Rectal smooth muscle tissue (tissue), 1 donor: ENCODE results near the gene RNF217.
"Not testable (repeated sequence)": the region's sequence is repeated elsewhere in the genome, so short reads cannot be mapped to it uniquely, and the experiment has no call there.

ENCODE experiments used
- H3K27ac ChIP-seq: one replicate; pipeline ENCODE4 v1.7.0; 2013; ENCODE audit warnings: low read depth, low read length, inconsistent platforms
- H3K27me3 ChIP-seq: one replicate; pipeline ENCODE4 v1.7.0; 2013; ENCODE audit warnings: low read length; ENCODE audit not compliant: control insufficient read depth, insufficient read depth
- H3K36me3 ChIP-seq: one replicate; pipeline ENCODE4 v1.7.0; 2013; ENCODE audit warnings: low read length; ENCODE audit not compliant: control insufficient read depth, insufficient read depth
- H3K4me1 ChIP-seq: one replicate; pipeline ENCODE4 v1.7.0; 2013; ENCODE audit warnings: low read length; ENCODE audit not compliant: control insufficient read depth, insufficient read depth
- H3K4me3 ChIP-seq: one replicate; pipeline ENCODE4 v1.7.0; 2013; ENCODE audit warnings: low read length
- H3K9ac ChIP-seq: one replicate; pipeline ENCODE4 v1.7.0; 2013; ENCODE audit warnings: low read length

RNF217 gene

DNA sequence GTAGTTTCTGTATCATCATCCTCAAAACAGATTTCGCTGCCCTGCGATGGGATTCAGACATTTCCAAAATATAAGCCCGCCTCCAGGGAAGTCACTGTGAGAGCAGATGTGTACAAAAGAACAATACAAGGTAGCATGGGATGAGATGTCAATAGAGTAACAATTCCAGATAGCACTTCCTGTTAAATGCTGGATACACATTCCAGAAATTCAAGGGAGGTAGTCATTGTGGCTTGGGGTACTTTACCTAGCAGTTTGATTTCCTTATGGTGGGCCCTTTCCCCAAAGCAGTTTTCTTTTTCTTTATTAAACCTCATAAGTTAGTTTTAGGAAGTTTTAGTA, 2.5 kb downstream of the RNF217 start:
- no peaks in the 10 kb centered on the region for H3K36me3 ChIP-seq
- peaks cover 23% of the 10 kb centered on the region for H3K4me1 ChIP-seq
- no peaks in the 10 kb centered on the region for H3K27me3 ChIP-seq
- peak overlapping the region; percentile 84 for H3K4me3 ChIP-seq
- H3K9ac ChIP-seq = no peak overlapping the region
- H3K27ac ChIP-seq = peak overlapping the region; percentile 96

- not testable (repeated sequence) for H3K36me3 ChIP-seq, H3K27ac ChIP-seq
- peaks cover 23% of the 10 kb centered on the region for H3K4me1 ChIP-seq
Observed at GRCh38 chr6:124965424-124965850, 3.2 kb downstream of the RNF217 start.

GRCh38 chr6:124967444-124967843, 5.2 kb downstream of the RNF217 start:
- Histone ChIP-seq H3K4me1 (peaks cover 21% of the 10 kb centered on the region), H3K27me3 (no peaks in the 10 kb centered on the region), H3K36me3 (no peaks in the 10 kb centered on the region), H3K9ac (no peak overlapping the region), H3K27ac (no peak overlapping the region), H3K4me3 (no peak overlapping the region)

More at GRCh38 chr6:124965424-124965850, 3.2 kb downstream of the RNF217 start:
- not testable (repeated sequence) for H3K4me3 ChIP-seq, H3K9ac ChIP-seq, H3K27me3 ChIP-seq

DNA sequence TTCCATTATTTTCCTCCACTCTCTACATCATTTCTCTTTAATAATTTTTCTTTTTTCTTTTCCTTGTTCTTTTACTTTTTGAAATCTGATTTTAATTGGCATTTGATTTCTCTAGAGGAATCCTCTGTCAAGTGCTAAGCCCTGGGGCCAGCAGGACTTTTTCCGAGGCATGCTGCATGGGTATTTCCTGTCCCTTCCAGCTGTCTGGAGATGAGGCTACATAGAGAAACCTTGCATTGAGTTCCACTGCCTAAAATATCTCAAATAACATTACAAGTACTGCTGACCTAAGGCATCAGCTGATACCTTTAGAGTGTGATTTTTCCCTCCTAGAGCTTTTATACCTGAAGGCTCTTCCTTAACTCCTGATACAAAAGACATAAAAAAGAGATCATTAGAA, 6.2 kb downstream of the RNF217 start:
- Histone ChIP-seq H3K9ac (no peak overlapping the region), H3K27ac (no peak overlapping the region), H3K36me3 (no peaks in the 10 kb centered on the region), H3K27me3 (no peaks in the 10 kb centered on the region), H3K4me1 (peaks cover 21% of the 10 kb centered on the region), H3K4me3 (no peak overlapping the region)

DNA sequence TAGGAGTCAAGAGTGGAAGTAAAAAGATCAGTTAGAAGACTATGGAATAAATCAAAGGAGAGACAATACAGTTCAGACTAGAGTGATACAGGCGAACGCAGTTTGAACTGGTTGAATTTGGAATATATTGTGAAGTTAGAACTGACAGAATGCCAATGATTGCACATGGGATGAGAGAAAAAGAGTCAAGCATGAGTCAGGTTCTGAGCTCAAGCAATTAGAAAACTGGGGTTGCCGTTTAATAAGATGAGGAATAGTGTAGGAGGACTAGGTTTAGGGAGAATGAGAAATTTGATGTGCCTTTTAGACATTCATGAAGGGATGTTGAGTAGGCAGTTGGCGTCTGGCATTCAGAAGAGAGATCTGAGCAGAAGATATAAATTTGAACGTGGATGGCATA, 8.0 kb downstream of the RNF217 start:
- Histone ChIP-seq H3K9ac (no peak overlapping the region), H3K4me3 (no peak overlapping the region), H3K36me3 (no peaks in the 10 kb centered on the region), H3K27me3 (no peaks in the 10 kb centered on the region), H3K4me1 (peaks cover 15% of the 10 kb centered on the region), H3K27ac (no peak overlapping the region)

- Histone ChIP-seq H3K4me3 (no peak overlapping the region), H3K27ac (no peak overlapping the region), H3K27me3 (no peaks in the 10 kb centered on the region), H3K4me1 (peaks cover 15% of the 10 kb centered on the region), H3K9ac (no peak overlapping the region), H3K36me3 (no peaks in the 10 kb centered on the region)
Observed at GRCh38 chr6:124970763-124971162, 8.5 kb downstream of the RNF217 start.

- H3K27ac ChIP-seq = no peak overlapping the region
- no peaks in the 10 kb centered on the region for H3K36me3 ChIP-seq
- no peaks in the 10 kb centered on the region for H3K27me3 ChIP-seq
- no peak overlapping the region for H3K9ac ChIP-seq
- H3K4me1 ChIP-seq = peaks cover 4% of the 10 kb centered on the region
- H3K4me3 ChIP-seq = no peak overlapping the region
Observed at GRCh38 chr6:124973780-124974179, 11.5 kb downstream of the RNF217 start.

- no peak overlapping the region for H3K9ac ChIP-seq
- no peak overlapping the region for H3K27ac ChIP-seq
- H3K36me3 ChIP-seq = no peaks in the 10 kb centered on the region
- H3K4me3 ChIP-seq = no peak overlapping the region
- no peaks in the 10 kb centered on the region for H3K27me3 ChIP-seq
- H3K4me1 ChIP-seq = peaks cover 2% of the 10 kb centered on the region
Observed at GRCh38 chr6:124974771-124975377, 12.6 kb downstream of the RNF217 start.

- no peak overlapping the region for H3K4me3 ChIP-seq
- H3K27ac ChIP-seq = no peak overlapping the region
- no peaks in the 10 kb centered on the region for H3K36me3 ChIP-seq
- no peak overlapping the region for H3K9ac ChIP-seq
- no peaks in the 10 kb centered on the region for H3K4me1 ChIP-seq
- H3K27me3 ChIP-seq = no peaks in the 10 kb centered on the region
Observed at GRCh38 chr6:124977067-124977908, 15.1 kb downstream of the RNF217 start.

- no peaks in the 10 kb centered on the region for H3K4me1 ChIP-seq
- H3K9ac ChIP-seq = no peak overlapping the region
- no peak overlapping the region for H3K27ac ChIP-seq
- no peaks in the 10 kb centered on the region for H3K36me3 ChIP-seq
- no peaks in the 10 kb centered on the region for H3K27me3 ChIP-seq
- no peak overlapping the region for H3K4me3 ChIP-seq
Observed at GRCh38 chr6:124978451-124979293, 16.4 kb downstream of the RNF217 start.

DNA sequence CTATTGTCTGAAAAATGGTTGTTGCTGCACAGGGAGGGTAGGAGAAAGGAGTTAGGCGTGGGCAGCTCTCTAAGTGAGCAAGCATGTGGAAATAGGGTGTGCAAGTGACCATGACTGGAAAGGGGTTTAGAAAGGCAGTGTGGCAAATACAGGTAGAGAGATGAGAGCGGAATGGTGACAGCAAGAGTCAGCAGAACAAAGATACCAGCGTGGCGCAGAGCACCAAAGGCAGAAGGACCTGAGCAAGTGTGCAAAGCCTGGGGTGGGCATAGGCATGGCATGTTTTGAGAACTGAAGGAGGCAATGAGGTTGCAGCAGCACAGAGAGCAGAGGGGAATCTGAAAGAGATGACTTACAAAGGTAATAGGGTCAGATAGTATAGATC, 17.0 kb downstream of the RNF217 start:
- Histone ChIP-seq H3K4me3 (no peak overlapping the region), H3K9ac (no peak overlapping the region), H3K27me3 (no peaks in the 10 kb centered on the region), H3K27ac (no peak overlapping the region), H3K36me3 (no peaks in the 10 kb centered on the region), H3K4me1 (no peaks in the 10 kb centered on the region)

GRCh38 chr6:124982669-124983068, 20.4 kb downstream of the RNF217 start:
- Histone ChIP-seq H3K27ac (no peak overlapping the region), H3K9ac (no peak overlapping the region), H3K4me3 (no peak overlapping the region), H3K27me3 (no peaks in the 10 kb centered on the region), H3K36me3 (no peaks in the 10 kb centered on the region), H3K4me1 (no peaks in the 10 kb centered on the region)
